Measurements from ENCODE around the gene ADGRG3. TPM values are rescaled to one million over a fixed set of nuclear protein-coding genes. Genes with fewer than 3 reads are reported as not detected.

Gene ADGRG3
- total and polyA plus RNA-seq, 2 experiments from 2014 or later, result not detected

GRCh38 chr16:57667048-57667525, 1.0 kb upstream of the ADGRG3 start (continued):
- TF ChIP-seq CTCF (conservative IDR thresholded peaks at IDR 0.05; ENCODE audit: low read depth in 2 of 2), result no peak
- TF ChIP-seq ZNF462 (CRISPR knock-in tag; IDR thresholded peaks at IDR 0.05), result no peak

GRCh38 chr16:57667526-57668262, 412 bp upstream of the ADGRG3 start:
- no peaks in the 10 kb centered on the region for H3K36me3 ChIP-seq (ENCODE audit: insufficient read depth)
- no peaks in the 10 kb centered on the region for H3K79me2 ChIP-seq (replicated peaks; ENCODE audit: insufficient read depth)
- no peak overlapping the region for H3K4me2 ChIP-seq
- H3K36me3 Mint-ChIP-seq (ENCODE audit: low read depth), result no peaks in the 10 kb centered on the region
- no peaks in the 10 kb centered on the region for H3K27me3 ChIP-seq (ENCODE audit: insufficient read depth)
- no peak overlapping the region for H3K27ac Mint-ChIP-seq
- H3K9me3 Mint-ChIP-seq, result no peaks in the 10 kb centered on the region; the same call in 1 of the 3 replicates
- H3K27me3 Mint-ChIP-seq (ENCODE audit: insufficient read depth, low read depth, poor library complexity), result peaks cover 5% of the 10 kb centered on the region
- H4K20me1 ChIP-seq (replicated peaks; ENCODE audit: insufficient read depth), result no peaks in the 10 kb centered on the region
- peaks cover 4% of the 10 kb centered on the region; the same call in 2 of the 3 replicates for H3K4me1 Mint-ChIP-seq
- no peak overlapping the region for H3K27ac ChIP-seq (ENCODE audit: low read depth)
- no peak overlapping the region for H3K4me3 Mint-ChIP-seq
- H3F3A ChIP-seq (replicated peaks; ENCODE audit: low read depth), result no peaks in the 10 kb centered on the region
- ATAC-seq (peak; percentile 75), DNase-seq (ENCODE audit: low spot score) (peak; percentile 63)
- no peak overlapping the region; the same call in 1 of the 2 replicates for H2AFZ ChIP-seq
- H3K4me3 ChIP-seq, result no peak overlapping the region
- no peaks in the 10 kb centered on the region for H3K4me1 ChIP-seq (ENCODE audit: insufficient read depth)
- peak; percentile 63 to 66 for TF ChIP-seq CTCF (conservative IDR thresholded peaks at IDR 0.05; ENCODE audit: low read depth in 2 of 2)
- no peak for TF ChIP-seq CREB1 (CRISPR knock-in tag; IDR thresholded peaks at IDR 0.05; ENCODE audit: low read depth)
- no peaks in the 10 kb centered on the region for H3K9me2 ChIP-seq (ENCODE audit: insufficient read depth)

Data from GM23338 (cell line).